Measurements from ENCODE around the gene FBXW5. TPM values are rescaled to one million over a fixed set of nuclear protein-coding genes. Genes with fewer than 3 reads are reported as not detected.

The FBXW5 gene
- total and polyA plus RNA-seq, 2 experiments from 2014 or later, result 27.0 to 111 TPM

- Histone ChIP-seq H3K9me2 (ENCODE audit: insufficient read depth) (no peaks in the 10 kb centered on the region), H2AFZ (no peak overlapping the region), H3K4me3 (no peak overlapping the region), H3K36me3 (ENCODE audit: insufficient read depth) (peaks cover 28% of the 10 kb centered on the region), H3K4me1 (ENCODE audit: insufficient read depth) (no peaks in the 10 kb centered on the region), H4K20me1 (replicated peaks; ENCODE audit: insufficient read depth) (peaks cover 23% of the 10 kb centered on the region), H3K27me3 (ENCODE audit: insufficient read depth) (no peaks in the 10 kb centered on the region), H3K79me2 (replicated peaks; ENCODE audit: insufficient read depth) (peaks cover 26% of the 10 kb centered on the region), H3K27ac (ENCODE audit: low read depth) (no peak overlapping the region), H3K4me2 (no peak overlapping the region), H3F3A (replicated peaks; ENCODE audit: low read depth) (0 out of 2 replicates have a peak, but pooled peaks cover 9% of the 10 kb centered on the region)
- Mint-ChIP-seq H3K27me3 (ENCODE audit: insufficient read depth, low read depth, poor library complexity) (peaks cover 3% of the 10 kb centered on the region), H3K4me1 (0 out of 3 replicates have a peak, but pooled peaks cover 2% of the 10 kb centered on the region), H3K27ac (peak overlapping the region; percentile 56; the same call in 1 of the 2 replicates), H3K4me3 (no peak overlapping the region), H3K36me3 (ENCODE audit: low read depth) (peaks cover 56% of the 10 kb centered on the region), H3K9me3 (no peaks in the 10 kb centered on the region)
- no peak for DNase-seq (ENCODE audit: low spot score)
- ATAC-seq, result no peak
- TF ChIP-seq CREB1 (CRISPR knock-in tag; IDR thresholded peaks at IDR 0.05; ENCODE audit: low read depth), result no peak
- no peak for TF ChIP-seq ETS1 (IDR thresholded peaks at IDR 0.05)
- TF ChIP-seq EZH2phosphoT487 (IDR thresholded peaks at IDR 0.05; ENCODE audit: unreplicated experiment), result no peak
- no peak for TF ChIP-seq ZNF462 (CRISPR knock-in tag; IDR thresholded peaks at IDR 0.05)
- no peak for TF ChIP-seq STAT1 (IDR thresholded peaks at IDR 0.05; ENCODE audit: unreplicated experiment)
- TF ChIP-seq ZNF331 (CRISPR knock-in tag; IDR thresholded peaks at IDR 0.05; ENCODE audit: low read depth), result no peak
- TF ChIP-seq REST (IDR thresholded peaks at IDR 0.05; ENCODE audit: unreplicated experiment), result no peak
- no peak for TF ChIP-seq CTCF (conservative IDR thresholded peaks at IDR 0.05; ENCODE audit: low read depth in 2 of 2)
- TF ChIP-seq EZH2 (IDR thresholded peaks at IDR 0.05; ENCODE audit: low read depth, unreplicated experiment), result no peak
- TF ChIP-seq JUNB (IDR thresholded peaks at IDR 0.05; ENCODE audit: unreplicated experiment), result no peak
- TF ChIP-seq POLR2AphosphoS5 (IDR thresholded peaks at IDR 0.05; ENCODE audit: low read depth), result no peak
- TF ChIP-seq NANOG (IDR thresholded peaks at IDR 0.05; ENCODE audit: borderline replicate concordance), result no peak
- no peak for TF ChIP-seq ZNF114 (CRISPR knock-in tag; IDR thresholded peaks at IDR 0.05)
Measured at GRCh38 chr9:136900988-136901515, 43.5 kb downstream of the FBXW5 start.
